ENCODE data around the gene ARHGEF12. TPM values are rescaled to one million over a fixed set of nuclear protein-coding genes. Genes with fewer than 3 reads are reported as not detected.

ARHGEF12 gene
- polyA plus RNA-seq, 2 of the 4 experiments (the other 2 are of a cell fraction) = 16.7 to 27.2 TPM

DNA sequence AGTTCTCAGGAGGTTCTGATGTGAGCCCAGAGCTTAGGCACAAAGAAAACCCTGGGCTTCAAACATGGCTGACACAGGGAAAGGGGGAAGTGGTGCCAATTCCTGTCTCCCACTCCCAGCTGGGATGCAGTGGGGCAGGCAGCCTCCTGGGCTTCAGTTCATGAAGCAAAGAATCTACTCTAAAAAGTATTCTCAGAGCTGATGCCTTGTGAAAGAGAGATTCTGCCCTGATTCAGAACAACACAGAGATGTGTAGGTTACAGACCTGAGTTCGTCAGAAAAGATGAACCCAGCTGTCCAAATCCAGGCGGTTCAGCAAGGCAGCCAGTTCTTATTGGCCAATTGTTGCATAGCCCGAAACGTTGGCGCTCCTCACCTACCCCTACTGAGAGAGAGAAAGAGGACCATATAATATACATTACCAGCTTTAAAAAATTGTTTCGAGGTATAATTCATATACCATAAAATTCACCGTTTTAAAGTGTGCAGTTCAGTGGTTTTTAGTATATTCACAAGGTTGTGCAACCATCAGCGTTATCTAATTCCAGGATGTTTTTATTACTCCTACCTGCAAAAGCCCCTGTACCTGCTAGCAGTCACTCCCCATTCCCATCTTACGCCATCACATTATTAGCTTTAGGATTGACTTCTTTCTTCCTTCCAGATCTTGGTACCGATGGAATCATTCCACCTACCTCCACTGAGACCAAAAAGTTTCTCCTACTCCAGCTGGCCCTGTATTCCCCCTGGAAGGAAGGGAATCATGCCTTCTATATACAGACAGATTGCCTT is 18.3 kb upstream of the ARHGEF12 start (continued):
- TF ChIP-seq, protein P1, sequence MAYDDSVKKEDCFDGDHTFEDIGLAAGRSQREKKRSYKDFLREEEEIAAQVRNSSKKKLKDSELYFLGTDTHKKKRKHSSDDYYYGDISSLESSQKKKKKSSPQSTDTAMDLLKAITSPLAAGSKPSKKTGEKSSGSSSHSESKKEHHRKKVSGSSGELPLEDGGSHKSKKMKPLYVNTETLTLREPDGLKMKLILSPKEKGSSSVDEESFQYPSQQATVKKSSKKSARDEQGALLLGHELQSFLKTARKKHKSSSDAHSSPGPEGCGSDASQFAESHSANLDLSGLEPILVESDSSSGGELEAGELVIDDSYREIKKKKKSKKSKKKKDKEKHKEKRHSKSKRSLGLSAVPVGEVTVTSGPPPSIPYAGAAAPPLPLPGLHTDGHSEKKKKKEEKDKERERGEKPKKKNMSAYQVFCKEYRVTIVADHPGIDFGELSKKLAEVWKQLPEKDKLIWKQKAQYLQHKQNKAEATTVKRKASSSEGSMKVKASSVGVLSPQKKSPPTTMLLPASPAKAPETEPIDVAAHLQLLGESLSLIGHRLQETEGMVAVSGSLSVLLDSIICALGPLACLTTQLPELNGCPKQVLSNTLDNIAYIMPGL (CRISPR knock-in tag; IDR thresholded peaks at IDR 0.05; ENCODE audit: borderline replicate concordance) = no peak
- TF ChIP-seq KDM5A (IDR thresholded peaks at IDR 0.05) (no peak), SREBF2 (IDR thresholded peaks at IDR 0.05) (no peak)

DNA sequence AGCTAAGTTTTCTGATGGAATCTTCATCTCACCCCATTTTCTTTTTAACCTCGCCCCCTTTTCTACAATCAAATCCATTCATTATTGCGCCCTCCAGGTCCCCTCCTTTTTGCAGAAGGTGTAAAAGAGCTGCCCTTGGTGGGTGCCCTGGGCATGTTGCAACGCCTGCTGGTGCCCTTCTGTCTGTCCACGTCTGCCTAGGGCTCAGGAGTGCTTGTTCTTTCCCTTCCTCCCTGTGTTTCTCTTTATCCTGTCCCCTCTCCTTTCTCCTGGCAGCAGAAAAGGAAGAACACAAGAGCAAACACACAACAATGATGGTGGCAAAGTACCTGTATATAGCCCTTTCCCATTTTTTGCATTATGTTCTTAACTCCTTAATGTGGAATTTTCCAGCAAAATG is 17.3 kb upstream of the ARHGEF12 start:
- H3K4me3 ChIP-seq = no peak overlapping the region
- no peak overlapping the region for H3K4me2 ChIP-seq
- ChIA-PET CTCF (interaction anchor here (0.6 to 1.3 kb wide), 4 partner anchors 12 to 147 kb away, joined by 3 read pairs; no protein-coding TSS in a partner anchor), POLR2A (no interaction called here)
- DNase-seq (ENCODE audit: low read depth in 1 of 2, low spot score in 1 of 2) (no peak), FAIRE-seq (no peak), ATAC-seq (no peak)
- TF ChIP-seq EHF (CRISPR knock-in tag; IDR thresholded peaks at IDR 0.05) = no peak
- no peak for TF ChIP-seq KDM1A (IDR thresholded peaks at IDR 0.05; ENCODE audit: low read depth)
- no peak for TF ChIP-seq NR3C1 (IDR thresholded peaks at IDR 0.05)
- TF ChIP-seq, protein P2, sequence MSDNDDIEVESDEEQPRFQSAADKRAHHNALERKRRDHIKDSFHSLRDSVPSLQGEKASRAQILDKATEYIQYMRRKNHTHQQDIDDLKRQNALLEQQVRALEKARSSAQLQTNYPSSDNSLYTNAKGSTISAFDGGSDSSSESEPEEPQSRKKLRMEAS (IDR thresholded peaks at IDR 0.05) = no peak
- no peak for TF ChIP-seq MAFK (IDR thresholded peaks at IDR 0.05; ENCODE audit: partially characterized antibody)
- TF ChIP-seq, protein P3, sequence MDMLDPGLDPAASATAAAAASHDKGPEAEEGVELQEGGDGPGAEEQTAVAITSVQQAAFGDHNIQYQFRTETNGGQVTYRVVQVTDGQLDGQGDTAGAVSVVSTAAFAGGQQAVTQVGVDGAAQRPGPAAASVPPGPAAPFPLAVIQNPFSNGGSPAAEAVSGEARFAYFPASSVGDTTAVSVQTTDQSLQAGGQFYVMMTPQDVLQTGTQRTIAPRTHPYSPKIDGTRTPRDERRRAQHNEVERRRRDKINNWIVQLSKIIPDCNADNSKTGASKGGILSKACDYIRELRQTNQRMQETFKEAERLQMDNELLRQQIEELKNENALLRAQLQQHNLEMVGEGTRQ (IDR thresholded peaks at IDR 0.05) = no peak
- no peak for TF ChIP-seq CHD2 (IDR thresholded peaks at IDR 0.05; ENCODE audit: low read length, partially characterized antibody)
- TF ChIP-seq, protein P4, sequence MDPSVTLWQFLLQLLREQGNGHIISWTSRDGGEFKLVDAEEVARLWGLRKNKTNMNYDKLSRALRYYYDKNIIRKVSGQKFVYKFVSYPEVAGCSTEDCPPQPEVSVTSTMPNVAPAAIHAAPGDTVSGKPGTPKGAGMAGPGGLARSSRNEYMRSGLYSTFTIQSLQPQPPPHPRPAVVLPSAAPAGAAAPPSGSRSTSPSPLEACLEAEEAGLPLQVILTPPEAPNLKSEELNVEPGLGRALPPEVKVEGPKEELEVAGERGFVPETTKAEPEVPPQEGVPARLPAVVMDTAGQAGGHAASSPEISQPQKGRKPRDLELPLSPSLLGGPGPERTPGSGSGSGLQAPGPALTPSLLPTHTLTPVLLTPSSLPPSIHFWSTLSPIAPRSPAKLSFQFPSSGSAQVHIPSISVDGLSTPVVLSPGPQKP (IDR thresholded peaks at IDR 0.05; ENCODE audit: low read depth, low read length) = no peak
- TF ChIP-seq CHD4 (IDR thresholded peaks at IDR 0.05; ENCODE audit: borderline replicate concordance) = no peak
- TF ChIP-seq BHLHE40 (IDR thresholded peaks at IDR 0.05; ENCODE audit: low read depth, low read length) = no peak
- TF ChIP-seq HDAC2 (IDR thresholded peaks at IDR 0.05) = no peak
- TF ChIP-seq SMC3 (IDR thresholded peaks at IDR 0.05) = no peak
- TF ChIP-seq RAD21 (conservative IDR thresholded peaks at IDR 0.05 in 1 of 2, IDR thresholded peaks at IDR 0.05 in 1 of 2) = no peak
- TF ChIP-seq RNF2 (IDR thresholded peaks at IDR 0.05; ENCODE audit: borderline replicate concordance, low read depth) = no peak
- no peak for TF ChIP-seq NFE2L2 (conservative IDR thresholded peaks at IDR 0.05; ENCODE audit: low read length)
- TF ChIP-seq ZNF302 (CRISPR knock-in tag; IDR thresholded peaks at IDR 0.05) = no peak
- no peak for TF ChIP-seq HOXB5 (CRISPR knock-in tag; IDR thresholded peaks at IDR 0.05)
- TF ChIP-seq, protein P5, sequence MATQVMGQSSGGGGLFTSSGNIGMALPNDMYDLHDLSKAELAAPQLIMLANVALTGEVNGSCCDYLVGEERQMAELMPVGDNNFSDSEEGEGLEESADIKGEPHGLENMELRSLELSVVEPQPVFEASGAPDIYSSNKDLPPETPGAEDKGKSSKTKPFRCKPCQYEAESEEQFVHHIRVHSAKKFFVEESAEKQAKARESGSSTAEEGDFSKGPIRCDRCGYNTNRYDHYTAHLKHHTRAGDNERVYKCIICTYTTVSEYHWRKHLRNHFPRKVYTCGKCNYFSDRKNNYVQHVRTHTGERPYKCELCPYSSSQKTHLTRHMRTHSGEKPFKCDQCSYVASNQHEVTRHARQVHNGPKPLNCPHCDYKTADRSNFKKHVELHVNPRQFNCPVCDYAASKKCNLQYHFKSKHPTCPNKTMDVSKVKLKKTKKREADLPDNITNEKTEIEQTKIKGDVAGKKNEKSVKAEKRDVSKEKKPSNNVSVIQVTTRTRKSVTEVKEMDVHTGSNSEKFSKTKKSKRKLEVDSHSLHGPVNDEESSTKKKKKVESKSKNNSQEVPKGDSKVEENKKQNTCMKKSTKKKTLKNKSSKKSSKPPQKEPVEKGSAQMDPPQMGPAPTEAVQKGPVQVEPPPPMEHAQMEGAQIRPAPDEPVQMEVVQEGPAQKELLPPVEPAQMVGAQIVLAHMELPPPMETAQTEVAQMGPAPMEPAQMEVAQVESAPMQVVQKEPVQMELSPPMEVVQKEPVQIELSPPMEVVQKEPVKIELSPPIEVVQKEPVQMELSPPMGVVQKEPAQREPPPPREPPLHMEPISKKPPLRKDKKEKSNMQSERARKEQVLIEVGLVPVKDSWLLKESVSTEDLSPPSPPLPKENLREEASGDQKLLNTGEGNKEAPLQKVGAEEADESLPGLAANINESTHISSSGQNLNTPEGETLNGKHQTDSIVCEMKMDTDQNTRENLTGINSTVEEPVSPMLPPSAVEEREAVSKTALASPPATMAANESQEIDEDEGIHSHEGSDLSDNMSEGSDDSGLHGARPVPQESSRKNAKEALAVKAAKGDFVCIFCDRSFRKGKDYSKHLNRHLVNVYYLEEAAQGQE (IDR thresholded peaks at IDR 0.05) = no peak
- TF ChIP-seq, protein P6, sequence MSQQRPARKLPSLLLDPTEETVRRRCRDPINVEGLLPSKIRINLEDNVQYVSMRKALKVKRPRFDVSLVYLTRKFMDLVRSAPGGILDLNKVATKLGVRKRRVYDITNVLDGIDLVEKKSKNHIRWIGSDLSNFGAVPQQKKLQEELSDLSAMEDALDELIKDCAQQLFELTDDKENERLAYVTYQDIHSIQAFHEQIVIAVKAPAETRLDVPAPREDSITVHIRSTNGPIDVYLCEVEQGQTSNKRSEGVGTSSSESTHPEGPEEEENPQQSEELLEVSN (IDR thresholded peaks at IDR 0.05; ENCODE audit: borderline replicate concordance, low read depth) = no peak
- TF ChIP-seq, protein P7, sequence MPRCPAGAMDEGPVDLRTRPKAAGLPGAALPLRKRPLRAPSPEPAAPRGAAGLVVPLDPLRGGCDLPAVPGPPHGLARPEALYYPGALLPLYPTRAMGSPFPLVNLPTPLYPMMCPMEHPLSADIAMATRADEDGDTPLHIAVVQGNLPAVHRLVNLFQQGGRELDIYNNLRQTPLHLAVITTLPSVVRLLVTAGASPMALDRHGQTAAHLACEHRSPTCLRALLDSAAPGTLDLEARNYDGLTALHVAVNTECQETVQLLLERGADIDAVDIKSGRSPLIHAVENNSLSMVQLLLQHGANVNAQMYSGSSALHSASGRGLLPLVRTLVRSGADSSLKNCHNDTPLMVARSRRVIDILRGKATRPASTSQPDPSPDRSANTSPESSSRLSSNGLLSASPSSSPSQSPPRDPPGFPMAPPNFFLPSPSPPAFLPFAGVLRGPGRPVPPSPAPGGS (IDR thresholded peaks at IDR 0.05) = no peak
- no peaks in the 10 kb centered on the region for H3K4me1 ChIP-seq
- 44% methylated on average over 4 of the region's 4 CpGs for WGBS (ENCODE audit: missing lambda C conversion rate)
- no peak overlapping the region for H3K27ac ChIP-seq
- H3K9me3 ChIP-seq = no peaks in the 10 kb centered on the region
